Liver (tissue), 3 donors: ENCODE results near the gene ASCL3.
"Not testable (repeated sequence)": the region's sequence is repeated elsewhere in the genome, so short reads cannot be mapped to it uniquely, and the experiment has no call there.

Experiments used
- GABPA ChIP-seq, 2 donors: IDR thresholded peaks in 1 of 2; conservative IDR thresholded peaks in 1 of 2; 2 replicates each; pipeline ENCODE4 v1.6.1; 2016; ENCODE audit warnings: antibody characterized with exemption in 2 of 2, mild to moderate bottlenecking in 1 of 2, moderate library complexity in 1 of 2
- NR2F2 ChIP-seq: IDR thresholded peaks from 2 replicates; pipeline ENCODE4 v1.6.1; 2016; ENCODE audit warnings: antibody characterized with exemption
- RAD21 ChIP-seq, 2 donors: IDR thresholded peaks; 2 replicates each; pipeline ENCODE4 v1.6.1; 2016; ENCODE audit warnings: antibody characterized with exemption in 2 of 2, mild to moderate bottlenecking in 2 of 2
- RXRA ChIP-seq, 2 donors: IDR thresholded peaks; 2 replicates each; pipeline ENCODE4 v1.6.1; 2017 to 2018; ENCODE audit warnings: antibody characterized with exemption in 2 of 2, mild to moderate bottlenecking in 1 of 2
- SP1 ChIP-seq: IDR thresholded peaks from 2 replicates; pipeline ENCODE4 v1.6.1; 2018; ENCODE audit warnings: antibody characterized with exemption, mild to moderate bottlenecking
- TF ChIP-seq, protein P1 (sequence below): fragments of 150-350 bp; IDR thresholded peaks from 2 replicates; pipeline ENCODE4 v1.5.1; 2017; ENCODE audit warnings: improper control_type of control experiment, low read depth, low read length; ENCODE audit not compliant: missing input control
- TF ChIP-seq, protein P2 (sequence below): IDR thresholded peaks from 2 replicates; pipeline ENCODE4 v1.6.1; 2016; ENCODE audit warnings: antibody characterized with exemption
- TF ChIP-seq, protein P3 (sequence below): IDR thresholded peaks from 2 replicates; pipeline ENCODE4 v1.6.1; 2016; ENCODE audit warnings: antibody characterized with exemption
- TF ChIP-seq, protein P4 (sequence below): IDR thresholded peaks from 2 replicates; pipeline ENCODE4 v1.6.1; 2016; ENCODE audit warnings: antibody characterized with exemption, mild to moderate bottlenecking
- donor health status: healthy.
- donor health status: healthy.

DNA sequence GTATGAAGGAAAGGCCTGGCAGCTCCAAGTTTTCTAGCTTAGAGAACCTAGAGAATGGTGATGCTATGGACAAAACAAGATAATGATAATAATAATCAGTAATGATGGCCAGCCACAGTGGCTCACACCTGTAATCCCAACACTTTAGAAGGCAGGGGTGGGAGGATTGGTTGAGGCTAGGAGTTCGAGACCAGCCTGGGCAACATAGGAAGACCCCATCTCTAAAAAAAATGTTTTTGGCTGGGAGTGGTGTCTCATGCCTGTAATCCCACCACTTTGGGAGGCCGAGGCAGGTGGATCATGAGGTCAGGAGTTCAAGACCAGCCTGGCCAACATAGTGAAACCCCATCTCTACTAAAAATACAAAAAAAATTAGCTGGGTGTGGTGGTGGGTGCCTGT, 7.0 kb downstream of the ASCL3 start:
- TF ChIP-seq, protein P1, sequence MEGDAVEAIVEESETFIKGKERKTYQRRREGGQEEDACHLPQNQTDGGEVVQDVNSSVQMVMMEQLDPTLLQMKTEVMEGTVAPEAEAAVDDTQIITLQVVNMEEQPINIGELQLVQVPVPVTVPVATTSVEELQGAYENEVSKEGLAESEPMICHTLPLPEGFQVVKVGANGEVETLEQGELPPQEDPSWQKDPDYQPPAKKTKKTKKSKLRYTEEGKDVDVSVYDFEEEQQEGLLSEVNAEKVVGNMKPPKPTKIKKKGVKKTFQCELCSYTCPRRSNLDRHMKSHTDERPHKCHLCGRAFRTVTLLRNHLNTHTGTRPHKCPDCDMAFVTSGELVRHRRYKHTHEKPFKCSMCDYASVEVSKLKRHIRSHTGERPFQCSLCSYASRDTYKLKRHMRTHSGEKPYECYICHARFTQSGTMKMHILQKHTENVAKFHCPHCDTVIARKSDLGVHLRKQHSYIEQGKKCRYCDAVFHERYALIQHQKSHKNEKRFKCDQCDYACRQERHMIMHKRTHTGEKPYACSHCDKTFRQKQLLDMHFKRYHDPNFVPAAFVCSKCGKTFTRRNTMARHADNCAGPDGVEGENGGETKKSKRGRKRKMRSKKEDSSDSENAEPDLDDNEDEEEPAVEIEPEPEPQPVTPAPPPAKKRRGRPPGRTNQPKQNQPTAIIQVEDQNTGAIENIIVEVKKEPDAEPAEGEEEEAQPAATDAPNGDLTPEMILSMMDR, result not testable (repeated sequence)
- not testable (repeated sequence) for TF ChIP-seq RAD21 (IDR thresholded peaks at IDR 0.05); SP1; NR2F2; GABPA (IDR thresholded peaks at IDR 0.05 in 1 of 2, conservative IDR thresholded peaks at IDR 0.05 in 1 of 2); RXRA (IDR thresholded peaks at IDR 0.05)
- TF ChIP-seq, protein P2, sequence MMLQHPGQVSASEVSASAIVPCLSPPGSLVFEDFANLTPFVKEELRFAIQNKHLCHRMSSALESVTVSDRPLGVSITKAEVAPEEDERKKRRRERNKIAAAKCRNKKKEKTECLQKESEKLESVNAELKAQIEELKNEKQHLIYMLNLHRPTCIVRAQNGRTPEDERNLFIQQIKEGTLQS, result not testable (repeated sequence)
- TF ChIP-seq, protein P3, sequence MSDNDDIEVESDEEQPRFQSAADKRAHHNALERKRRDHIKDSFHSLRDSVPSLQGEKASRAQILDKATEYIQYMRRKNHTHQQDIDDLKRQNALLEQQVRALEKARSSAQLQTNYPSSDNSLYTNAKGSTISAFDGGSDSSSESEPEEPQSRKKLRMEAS, result not testable (repeated sequence)
- TF ChIP-seq, protein P4, sequence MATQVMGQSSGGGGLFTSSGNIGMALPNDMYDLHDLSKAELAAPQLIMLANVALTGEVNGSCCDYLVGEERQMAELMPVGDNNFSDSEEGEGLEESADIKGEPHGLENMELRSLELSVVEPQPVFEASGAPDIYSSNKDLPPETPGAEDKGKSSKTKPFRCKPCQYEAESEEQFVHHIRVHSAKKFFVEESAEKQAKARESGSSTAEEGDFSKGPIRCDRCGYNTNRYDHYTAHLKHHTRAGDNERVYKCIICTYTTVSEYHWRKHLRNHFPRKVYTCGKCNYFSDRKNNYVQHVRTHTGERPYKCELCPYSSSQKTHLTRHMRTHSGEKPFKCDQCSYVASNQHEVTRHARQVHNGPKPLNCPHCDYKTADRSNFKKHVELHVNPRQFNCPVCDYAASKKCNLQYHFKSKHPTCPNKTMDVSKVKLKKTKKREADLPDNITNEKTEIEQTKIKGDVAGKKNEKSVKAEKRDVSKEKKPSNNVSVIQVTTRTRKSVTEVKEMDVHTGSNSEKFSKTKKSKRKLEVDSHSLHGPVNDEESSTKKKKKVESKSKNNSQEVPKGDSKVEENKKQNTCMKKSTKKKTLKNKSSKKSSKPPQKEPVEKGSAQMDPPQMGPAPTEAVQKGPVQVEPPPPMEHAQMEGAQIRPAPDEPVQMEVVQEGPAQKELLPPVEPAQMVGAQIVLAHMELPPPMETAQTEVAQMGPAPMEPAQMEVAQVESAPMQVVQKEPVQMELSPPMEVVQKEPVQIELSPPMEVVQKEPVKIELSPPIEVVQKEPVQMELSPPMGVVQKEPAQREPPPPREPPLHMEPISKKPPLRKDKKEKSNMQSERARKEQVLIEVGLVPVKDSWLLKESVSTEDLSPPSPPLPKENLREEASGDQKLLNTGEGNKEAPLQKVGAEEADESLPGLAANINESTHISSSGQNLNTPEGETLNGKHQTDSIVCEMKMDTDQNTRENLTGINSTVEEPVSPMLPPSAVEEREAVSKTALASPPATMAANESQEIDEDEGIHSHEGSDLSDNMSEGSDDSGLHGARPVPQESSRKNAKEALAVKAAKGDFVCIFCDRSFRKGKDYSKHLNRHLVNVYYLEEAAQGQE, result not testable (repeated sequence)
